Mesendoderm (in vitro differentiated cells): ENCODE data around the gene HOXA6.
A peak's percentile ranks its signal among the peaks of the same experiment; 100 is the strongest.

ENCODE experiments used
- DNase-seq: peaks from one replicate; pipeline ENCODE4 v3.0.0; 2013
- H2AK5ac ChIP-seq: 2 replicates; pipeline ENCODE4 v1.6.1; 2013; ENCODE audit warnings: low read length, inconsistent platforms
- H2BK120ac ChIP-seq: 2 replicates; pipeline ENCODE4 v1.6.1; 2013; ENCODE audit warnings: low read depth, mild to moderate bottlenecking, low read length, moderate library complexity, mixed read lengths
- H2BK15ac ChIP-seq: replicated peaks from 2 replicates; pipeline ENCODE4 v1.6.1; 2013; ENCODE audit warnings: low read depth, mild to moderate bottlenecking, moderate library complexity
- H2BK5ac ChIP-seq: 2 replicates; pipeline ENCODE4 v1.6.1; 2013; ENCODE audit warnings: low read length, inconsistent platforms
- H3K18ac ChIP-seq: 2 replicates; pipeline ENCODE4 v1.6.1; 2013; ENCODE audit warnings: mild to moderate bottlenecking, low read length, mixed read lengths
- H3K23ac ChIP-seq: one replicate; pipeline ENCODE4 v1.6.1; 2013; ENCODE audit warnings: low read length
- H3K27ac ChIP-seq: 2 replicates; pipeline ENCODE4 v1.5.1; 2013; ENCODE audit warnings: low read depth, mild to moderate bottlenecking, inconsistent platforms, low read length, moderate library complexity
- H3K27me3 ChIP-seq: 2 replicates; pipeline ENCODE4 v1.6.1; 2013; ENCODE audit warnings: low read length, control low read depth, mild to moderate bottlenecking, inconsistent platforms; ENCODE audit not compliant: insufficient read depth, poor library complexity
- H3K36me3 ChIP-seq: 2 replicates; pipeline ENCODE4 v1.6.1; 2013; ENCODE audit warnings: low read length, inconsistent platforms; ENCODE audit not compliant: control insufficient read depth, insufficient read depth
- H3K4ac ChIP-seq: one replicate; pipeline ENCODE4 v1.6.1; 2013; ENCODE audit warnings: low read depth, mild to moderate bottlenecking, low read length, moderate library complexity
- H3K4me1 ChIP-seq: 2 replicates; pipeline ENCODE4 v1.6.1; 2013; ENCODE audit warnings: low read depth, low read length, inconsistent platforms; ENCODE audit not compliant: control insufficient read depth
- H3K4me2 ChIP-seq: 2 replicates; pipeline ENCODE4 v1.6.1; 2013; ENCODE audit warnings: low read length
- H3K4me3 ChIP-seq: 2 replicates; pipeline ENCODE4 v1.5.1; 2013; ENCODE audit warnings: mild to moderate bottlenecking, low read length
- H3K56ac ChIP-seq: one replicate; pipeline ENCODE4 v1.6.1; 2013; ENCODE audit warnings: low read length
- H3K79me1 ChIP-seq: 2 replicates; pipeline ENCODE4 v1.6.1; 2013; ENCODE audit warnings: low read length, inconsistent platforms
- H3K79me2 ChIP-seq: 2 replicates; pipeline ENCODE4 v1.6.1; 2013; ENCODE audit warnings: mild to moderate bottlenecking, low read length; ENCODE audit not compliant: control insufficient read depth, insufficient read depth
- H3K9ac ChIP-seq: 2 replicates; pipeline ENCODE4 v1.6.1; 2013; ENCODE audit warnings: low read length, inconsistent platforms
- H4K5ac ChIP-seq: one replicate; pipeline ENCODE4 v1.6.1; 2013; ENCODE audit warnings: low read length
- H4K8ac ChIP-seq: one replicate; pipeline ENCODE4 v1.6.1; 2013; ENCODE audit warnings: low read depth, mild to moderate bottlenecking, control low read depth, low read length, moderate library complexity
- WGBS: extraction: QIAGEN DNeasy Blood & Tissue Kit; methylation state at CpG from one replicate; pipeline ENCODE4 v1.1.7; 2013; ENCODE audit warnings: low lambda C conversion rate, missing lambda C conversion rate; ENCODE audit not compliant: insufficient coverage; ENCODE audit errors: extremely low coverage; 5-methylcytosine and 5-hydroxymethylcytosine counted together

Gene HOXA6

DNA sequence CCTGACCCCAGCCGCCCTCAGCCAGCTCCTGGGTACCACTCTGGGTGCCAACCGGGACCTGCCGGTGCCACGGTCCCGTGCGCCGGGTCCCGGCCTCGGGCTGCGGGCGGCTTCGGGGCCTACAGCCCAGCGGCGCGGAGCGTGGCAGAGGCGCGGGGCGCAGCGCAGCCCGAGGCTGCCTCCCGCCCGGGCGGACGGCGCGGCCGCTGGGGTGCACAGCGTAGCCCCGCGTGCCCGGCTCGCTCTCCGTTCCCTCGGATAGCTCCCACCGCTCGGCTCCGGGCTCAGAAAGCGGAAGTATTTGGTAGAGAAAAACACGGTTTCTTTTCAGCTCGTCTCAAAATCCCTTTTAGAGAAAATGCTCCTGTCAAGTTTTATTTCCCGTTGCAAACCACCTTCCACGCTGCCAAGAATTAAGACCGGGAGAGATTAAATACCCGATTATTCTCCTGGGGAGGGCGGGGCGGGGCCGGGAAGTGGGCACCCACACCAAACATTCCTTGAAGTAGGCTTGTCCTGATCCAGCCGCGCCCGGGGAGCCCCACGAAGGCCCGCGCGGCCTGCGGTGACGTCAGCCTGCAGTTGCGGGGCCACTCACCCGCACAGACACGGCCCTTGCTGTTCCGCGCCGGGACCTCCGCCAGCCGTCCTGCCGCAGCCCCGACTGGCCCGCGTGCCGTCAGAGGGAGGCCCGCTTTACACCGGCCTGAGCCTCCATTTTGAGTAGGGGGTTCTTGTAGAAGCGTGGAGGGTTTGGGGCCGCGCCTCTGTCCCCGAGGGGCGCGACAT, 45.2 kb upstream of the HOXA6 start:
- Histone ChIP-seq H4K5ac (no peak overlapping the region), H2BK120ac (no peak overlapping the region), H3K79me2 (no peaks in the 10 kb centered on the region), H4K8ac (no peak overlapping the region), H3K27me3 (peaks cover 68% of the 10 kb centered on the region), H3K36me3 (no peaks in the 10 kb centered on the region), H3K4me2 (peak overlapping the region; percentile 53), H2AK5ac (no peak overlapping the region), H2BK15ac (no peak overlapping the region), H3K4ac (no peak overlapping the region), H3K27ac (no peak overlapping the region), H3K4me3 (no peak overlapping the region), H3K18ac (no peak overlapping the region), H3K9ac (no peak overlapping the region), H3K4me1 (no peaks in the 10 kb centered on the region), H3K56ac (no peak overlapping the region), H3K23ac (peak overlapping the region; percentile 81), H3K79me1 (no peaks in the 10 kb centered on the region), H2BK5ac (no peak overlapping the region)
- WGBS: no CpG with 5 or more reads among the region's 78 CpGs
- no peak for DNase-seq

GRCh38 chr7:27191833-27192545, 44.4 kb upstream of the HOXA6 start:
- no peak overlapping the region for H3K4me3 ChIP-seq
- H3K18ac ChIP-seq: no peak overlapping the region
- H4K8ac ChIP-seq: no peak overlapping the region
- no peak overlapping the region for H2AK5ac ChIP-seq
- H3K36me3 ChIP-seq: no peaks in the 10 kb centered on the region
- H3K23ac ChIP-seq: no peak overlapping the region
- no peak overlapping the region for H2BK15ac ChIP-seq
- H2BK120ac ChIP-seq: no peak overlapping the region
- peak; percentile 55 for DNase-seq
- no peaks in the 10 kb centered on the region for H3K79me2 ChIP-seq
- H3K56ac ChIP-seq: peak overlapping the region; percentile 54
- no peak overlapping the region for H2BK5ac ChIP-seq
- H3K9ac ChIP-seq: no peak overlapping the region
- H4K5ac ChIP-seq: no peak overlapping the region
- H3K27ac ChIP-seq: no peak overlapping the region
- H3K4me1 ChIP-seq: no peaks in the 10 kb centered on the region
- H3K79me1 ChIP-seq: no peaks in the 10 kb centered on the region
- peaks cover 71% of the 10 kb centered on the region for H3K27me3 ChIP-seq
- peak overlapping the region; percentile 53 for H3K4me2 ChIP-seq
- WGBS: no CpG with 5 or more reads among the region's 42 CpGs
- H3K4ac ChIP-seq: no peak overlapping the region

- H3K36me3 ChIP-seq: no peaks in the 10 kb centered on the region
- H2BK5ac ChIP-seq: no peak overlapping the region
- no peak overlapping the region for H3K23ac ChIP-seq
- no CpG with 5 or more reads among the region's 15 CpGs for WGBS
- no peak overlapping the region for H4K5ac ChIP-seq
- H3K4me3 ChIP-seq: no peak overlapping the region
- H3K18ac ChIP-seq: no peak overlapping the region
- H3K79me2 ChIP-seq: no peaks in the 10 kb centered on the region
- no peak for DNase-seq
- H4K8ac ChIP-seq: no peak overlapping the region
- H3K79me1 ChIP-seq: no peaks in the 10 kb centered on the region
- H3K9ac ChIP-seq: no peak overlapping the region
- no peak overlapping the region for H3K4me2 ChIP-seq
- no peaks in the 10 kb centered on the region for H3K4me1 ChIP-seq
- H3K4ac ChIP-seq: no peak overlapping the region
- H2BK15ac ChIP-seq: no peak overlapping the region
- H3K27me3 ChIP-seq: peaks cover 76% of the 10 kb centered on the region
- H2BK120ac ChIP-seq: no peak overlapping the region
- no peak overlapping the region for H3K56ac ChIP-seq
- no peak overlapping the region for H2AK5ac ChIP-seq
- H3K27ac ChIP-seq: no peak overlapping the region
Measured at GRCh38 chr7:27191161-27191731, 43.7 kb upstream of the HOXA6 start.

DNA sequence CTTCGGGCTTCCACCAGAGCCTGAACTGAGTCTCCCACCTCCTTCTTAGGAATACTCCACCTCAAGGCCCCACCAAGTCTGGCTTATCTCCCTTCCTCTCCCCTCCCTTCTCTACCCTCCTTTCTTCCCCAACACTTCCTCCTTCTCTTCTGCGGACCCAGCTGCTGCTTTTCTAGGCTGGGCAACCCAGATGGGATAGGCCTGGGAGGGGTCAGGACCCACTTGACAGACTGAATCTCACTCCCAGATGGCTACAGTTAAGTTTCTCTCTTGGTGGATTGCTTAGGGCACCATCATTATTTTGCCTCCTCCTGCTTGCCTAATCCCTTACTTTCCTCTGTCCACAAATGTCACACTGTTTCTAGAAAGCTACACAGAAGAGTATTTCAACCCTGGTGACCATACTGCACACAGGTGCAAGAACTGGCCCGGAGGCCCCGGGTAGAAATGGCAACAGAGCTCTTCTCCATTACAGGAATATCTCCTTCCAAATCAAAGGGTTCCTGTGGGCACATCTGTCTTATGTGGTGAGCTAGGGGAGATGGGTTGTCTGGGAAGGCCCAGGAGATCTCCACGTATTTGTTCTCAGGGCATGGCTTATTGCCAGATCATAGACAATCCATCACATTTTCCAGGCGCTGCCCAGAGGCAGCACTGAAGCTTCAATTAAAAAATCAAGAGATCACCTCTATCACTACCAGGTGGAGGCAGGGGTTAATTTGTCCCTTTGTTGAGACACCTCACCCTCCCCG, 42.6 kb upstream of the HOXA6 start:
- Histone ChIP-seq H4K8ac (no peak overlapping the region), H3K27me3 (peaks cover 83% of the 10 kb centered on the region), H2BK5ac (no peak overlapping the region), H3K79me1 (no peaks in the 10 kb centered on the region), H2BK120ac (no peak overlapping the region), H2AK5ac (no peak overlapping the region), H3K4me2 (no peak overlapping the region), H2BK15ac (no peak overlapping the region), H3K79me2 (no peaks in the 10 kb centered on the region), H3K4ac (no peak overlapping the region), H3K56ac (no peak overlapping the region), H3K18ac (no peak overlapping the region), H3K4me1 (no peaks in the 10 kb centered on the region), H3K4me3 (no peak overlapping the region), H3K9ac (no peak overlapping the region), H4K5ac (no peak overlapping the region), H3K27ac (no peak overlapping the region), H3K36me3 (no peaks in the 10 kb centered on the region), H3K23ac (no peak overlapping the region)
- no peak for DNase-seq
- no CpG with 5 or more reads among the region's 7 CpGs for WGBS

DNA sequence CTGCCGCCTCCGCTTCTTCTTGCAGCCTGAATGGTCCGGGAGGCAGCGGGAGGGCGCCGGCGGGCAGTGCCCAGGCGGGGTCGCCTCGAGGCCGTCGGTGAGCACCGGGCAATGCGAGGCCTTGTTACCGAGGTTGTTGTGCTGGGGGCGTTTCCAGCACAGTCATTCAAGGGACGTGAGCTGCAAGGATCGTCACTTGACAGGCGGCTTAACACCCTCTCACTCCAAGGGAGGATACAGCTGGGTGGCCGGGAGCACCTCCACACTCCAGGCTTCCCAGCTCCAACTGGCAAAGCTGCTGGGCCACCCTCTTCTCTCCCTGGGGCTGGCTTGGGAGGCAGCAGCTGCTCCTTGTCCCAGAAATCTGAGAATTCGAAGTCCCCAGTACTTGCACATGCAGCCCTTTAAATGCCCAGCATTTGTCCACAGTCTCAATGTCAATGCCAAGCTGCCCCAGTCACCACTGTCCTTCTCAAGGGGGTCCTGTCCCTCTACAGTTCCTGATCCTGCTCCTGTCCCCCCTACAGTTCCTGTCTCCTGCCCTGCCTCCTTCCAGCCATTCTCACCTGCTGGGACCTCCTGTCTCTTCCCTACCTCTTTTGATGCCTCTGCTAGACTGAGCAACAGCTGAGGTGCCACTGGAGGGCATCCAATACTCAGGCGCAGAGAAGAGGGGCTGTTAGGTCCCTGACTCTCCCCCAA, 41.9 kb upstream of the HOXA6 start:
- Histone ChIP-seq H3K23ac (peak overlapping the region; percentile 45), H4K5ac (no peak overlapping the region), H2AK5ac (no peak overlapping the region), H2BK120ac (no peak overlapping the region), H3K9ac (no peak overlapping the region), H3K4ac (no peak overlapping the region), H3K56ac (peak overlapping the region; percentile 61), H3K18ac (no peak overlapping the region), H3K79me1 (no peaks in the 10 kb centered on the region), H3K79me2 (no peaks in the 10 kb centered on the region), H3K4me1 (no peaks in the 10 kb centered on the region), H3K36me3 (no peaks in the 10 kb centered on the region), H3K4me2 (peak overlapping the region; percentile 54), H3K4me3 (no peak overlapping the region), H2BK15ac (no peak overlapping the region), H2BK5ac (no peak overlapping the region), H3K27me3 (peaks cover 90% of the 10 kb centered on the region), H3K27ac (no peak overlapping the region), H4K8ac (no peak overlapping the region)
- no CpG with 5 or more reads among the region's 22 CpGs for WGBS
- no peak for DNase-seq
